GM12878 (cell line): ENCODE results near the gene OTOS. TPM values are rescaled to one million over a fixed set of nuclear protein-coding genes. Genes with fewer than 3 reads are reported as not detected.
A peak's percentile ranks its signal among the peaks of the same experiment; 100 is the strongest.

Source experiments
- ATAC-seq: fragments of 200-7000 bp; cut with Tn5 transposase; 3 replicates; pipeline ENCODE4 v1.9.1; 2020; ENCODE audit warnings: mild to moderate bottlenecking, moderate library complexity
- BruUV-seq: library from RNA; stranded (reverse); fragments of 400-500 nt; replicated peaks from 2 replicates; lab custom pipeline; 2021; lab: Mats Ljungman, UMichigan
- CTCF ChIA-PET: fragments of 300-600 bp; sonication (Branson Sonifier 250); formaldehyde crosslinking; extraction: SDS; loops from one replicate; lab custom pipeline; 2021; ENCODE audit warnings: inconsistent platforms; lab: Yijun Ruan, JAX
- POLR2A ChIA-PET: fragments of 350-600 bp; formaldehyde crosslinking; extraction: SDS; loops from one replicate; lab custom pipeline; 2021; ENCODE audit warnings: inconsistent platforms; lab: Charles Lee
- RAD21 ChIA-PET: fragments of 300-600 bp; sonication (Branson Sonifier 250); formaldehyde crosslinking; loops from one replicate; lab custom pipeline; 2023; ENCODE audit warnings: antibody characterized with exemption; ENCODE audit not compliant: unreplicated experiment; lab: Charles Lee
- SMC1A ChIA-PET: fragments of 300-600 bp; sonication (Branson Sonifier 250); formaldehyde crosslinking; loops from one replicate; lab custom pipeline; 2023; ENCODE audit not compliant: unreplicated experiment, uncharacterized antibody; lab: Charles Lee
- DNase-seq: peaks from one replicate; pipeline ENCODE4 v3.0.0-alpha.2; 2011; ENCODE audit warnings: low read depth, low spot score
- FAIRE-seq: peaks from 3 replicates; lab custom pipeline; 2011; peaks lifted over from hg19 to GRCh38; lab: Jason Lieb, UNC
- H2AFZ ChIP-seq: 2 replicates; pipeline ENCODE4 v1.6.0; 2011; ENCODE audit warnings: low read depth, low read length, control low read depth; ENCODE audit not compliant: control insufficient read depth
- H3K27ac ChIP-seq: 2 replicates; pipeline ENCODE4 v1.5.1; 2011; ENCODE audit warnings: control low read depth; ENCODE audit not compliant: control insufficient read depth, insufficient read depth
- H3K27me3 ChIP-seq, 2 experiments: replicated peaks in 1 of 2; 2 replicates each; pipeline versions ENCODE4 v1.6.0 to v1.6.1; 2011; ENCODE audit warnings: low read length in 1 of 2; ENCODE audit not compliant: control insufficient read depth in 2 of 2, insufficient read depth in 2 of 2
- H3K36me3 ChIP-seq, 2 experiments: 2 replicates each; pipeline ENCODE4 v1.5.1; 2011; ENCODE audit warnings: low read length in 1 of 2; ENCODE audit not compliant: control insufficient read depth in 2 of 2, insufficient read depth in 2 of 2
- H3K4me1 ChIP-seq: 2 replicates; pipeline ENCODE4 v1.6.1; 2011; ENCODE audit warnings: mild to moderate bottlenecking, low read length, moderate library complexity, mixed read lengths; ENCODE audit not compliant: control insufficient read depth, insufficient read depth
- H3K4me2 ChIP-seq: 2 replicates; pipeline ENCODE4 v1.6.0; 2011; ENCODE audit warnings: control low read depth; ENCODE audit not compliant: control insufficient read depth, insufficient read depth
- H3K4me3 ChIP-seq: fragments of 200-600 bp; sonication (generic); 2 replicates; pipeline ENCODE4 v1.5.1; 2016
- H3K79me2 ChIP-seq: 2 replicates; pipeline ENCODE4 v1.6.0; 2011; ENCODE audit warnings: low read length; ENCODE audit not compliant: control insufficient read depth, insufficient read depth
- H3K9ac ChIP-seq: 2 replicates; pipeline ENCODE4 v1.8.0; 2011; ENCODE audit warnings: low read length, control low read depth, mixed read lengths; ENCODE audit not compliant: control insufficient read depth, insufficient read depth
- H3K9me3 ChIP-seq: replicated peaks from 3 replicates; pipeline ENCODE4 v1.5.1; 2011; ENCODE audit warnings: mild to moderate bottlenecking, low read length; ENCODE audit not compliant: control insufficient read depth, insufficient read depth
- H4K20me1 ChIP-seq: 2 replicates; pipeline ENCODE4 v1.6.0; 2011; ENCODE audit not compliant: control insufficient read depth, insufficient read depth
- CTCF ChIP-seq, 3 experiments: IDR thresholded peaks in 2 of 3; conservative IDR thresholded peaks in 1 of 3; 2 replicates each; pipeline ENCODE4 v1.5.1; 2011; ENCODE audit warnings: low read depth in 3 of 3, low read length in 3 of 3, mild to moderate bottlenecking in 3 of 3, control low read depth in 2 of 3, moderate library complexity in 2 of 3, inconsistent platforms in 1 of 3, mixed read lengths in 1 of 3; ENCODE audit not compliant: control insufficient read depth in 2 of 3, insufficient read depth in 1 of 3; ENCODE audit errors: extremely low read depth in 1 of 3
- LARP7 ChIP-seq: fragments of 450-650 bp; IDR thresholded peaks from 2 replicates; pipeline ENCODE4 v1.6.1; 2017; ENCODE audit warnings: mild to moderate bottlenecking
- RAD21 ChIP-seq: IDR thresholded peaks from 2 replicates; pipeline ENCODE4 v1.6.1; 2011; ENCODE audit warnings: mild to moderate bottlenecking, low read depth, low read length, moderate library complexity; ENCODE audit not compliant: insufficient read depth
- SMC3 ChIP-seq: IDR thresholded peaks from 2 replicates; pipeline ENCODE4 v1.6.1; 2011; ENCODE audit warnings: low read length, improper control_type of control experiment, borderline replicate concordance
- WGBS: methylation state at CpG from one replicate; pipeline ENCODE4 v1.1.6; 2016; ENCODE audit warnings: low lambda C conversion rate; ENCODE audit not compliant: insufficient replicate concordance, insufficient coverage; ENCODE audit errors: missing lambda C conversion rate; 5-methylcytosine and 5-hydroxymethylcytosine counted together
- in situ Hi-C: fragments of 300-500 bp; cut with MboI; formaldehyde crosslinking; loops from 9 replicates; pipeline ENCODE4 v1.14.3; 2018; ENCODE audit warnings: mixed read lengths
- intact Hi-C: fragments of 100-400 bp; cut with micrococcal nuclease; formaldehyde crosslinking; loops from one replicate; pipeline ENCODE4 v1.14.2; 2022; ENCODE audit not compliant: unreplicated experiment
- polyA plus RNA-seq, 11 experiments: library from polyadenylated mRNA; depleted of rRNA in 4 of 11; unstranded in 6 of 11; stranded (reverse) in 5 of 11; fragments of >200 nt; fragmentation: Nextera tagmentation in 4 of 11; fragmentation: Illumina TruSeq in 1 of 11; extraction: Ambion mirVana in 4 of 11; extraction: Trizol in 1 of 11; gene quantifications; 1 replicate in 1 of 11; 2 replicates in 10 of 11; pipeline versions ENCODE4 v1.2.1 to v1.2.3, GENCODE V29; 2011 to 2016; ENCODE audit warnings: inconsistent platforms in 2 of 11, missing spikeins in 2 of 11, low read depth in 1 of 11
- total RNA-seq, 4 experiments: library from RNA; depleted of rRNA in 3 of 4; stranded (reverse); fragments of >200 nt in 3 of 4; fragmentation: Illumina TruSeq in 1 of 4; extraction: Trizol in 1 of 4; gene quantifications; 2 replicates each; pipeline versions ENCODE4 v1.2.1 to v1.2.3, GENCODE V29; 2013 to 2021

OTOS gene
- total and polyA plus RNA-seq, 10 of the 15 experiments (the other 5 are each of a cell fraction or from before 2014, with no cell fraction given), result not detected

- POLR2A ChIA-PET, result no interaction called here
- Histone ChIP-seq H3K9ac (no peak overlapping the region), H3K27ac (no peak overlapping the region), H3K4me2 (no peak overlapping the region), H3K4me1 (no peaks in the 10 kb centered on the region), H3K27me3 (no peaks in the 10 kb centered on the region), H2AFZ (no peak overlapping the region), H3K4me3 (no peak overlapping the region), H3K9me3 (no peaks in the 10 kb centered on the region; the same call in 2 of the 3 replicates), H3K79me2 (no peaks in the 10 kb centered on the region), H3K36me3 (no peaks in the 10 kb centered on the region), H4K20me1 (no peaks in the 10 kb centered on the region)
- SMC1A ChIA-PET, result no interaction called here
- peak; percentile 67 to 83 (median 69) for TF ChIP-seq CTCF (IDR thresholded peaks at IDR 0.05 in 2 of 3, conservative IDR thresholded peaks at IDR 0.05 in 1 of 3; ENCODE audit: control insufficient read depth in 2 of 3, extremely low read depth in 1 of 3, insufficient read depth in 1 of 3, low read depth in 3 of 3, low read length in 3 of 3)
- TF ChIP-seq SMC3, result peak; percentile 56; the same call in 1 of the 2 replicates
- TF ChIP-seq LARP7, result no peak
- peak; percentile 72 for TF ChIP-seq RAD21
- DNase-seq, result no peak
- FAIRE-seq, result no peak
- WGBS, result 20% methylated on average over 12 of the region's 12 CpGs
- peak; percentile 87 for ATAC-seq
- RAD21 ChIA-PET, result interaction anchor here (1.6 kb wide), 1 partner anchor 89 kb away, joined by 5 read pairs; no protein-coding TSS in a partner anchor
- in situ Hi-C loops (loop anchor here (10.0 kb wide), 1 partner anchor 1115 kb away; no protein-coding TSS in a partner anchor), intact Hi-C loops (loop anchor here (1.0 to 10.0 kb wide), 2 partner anchors 288 to 1115 kb away; no protein-coding TSS in a partner anchor)
- no TSS peak for BruUV-seq
- CTCF ChIA-PET, result interaction anchor here (1.0 kb wide), 1 partner anchor 87 kb away, joined by 3 read pairs; no protein-coding TSS in a partner anchor
Measured at GRCh38 chr2:240149943-240150784, 9.7 kb upstream of the OTOS start.
